ENCODE measurements around the gene CYB5D1. TPM values are rescaled to one million over a fixed set of nuclear protein-coding genes. Genes with fewer than 3 reads are reported as not detected.
"Not testable (repeated sequence)": the region's sequence is repeated elsewhere in the genome, so short reads cannot be mapped to it uniquely, and the experiment has no call there.

CYB5D1 gene, protein sequence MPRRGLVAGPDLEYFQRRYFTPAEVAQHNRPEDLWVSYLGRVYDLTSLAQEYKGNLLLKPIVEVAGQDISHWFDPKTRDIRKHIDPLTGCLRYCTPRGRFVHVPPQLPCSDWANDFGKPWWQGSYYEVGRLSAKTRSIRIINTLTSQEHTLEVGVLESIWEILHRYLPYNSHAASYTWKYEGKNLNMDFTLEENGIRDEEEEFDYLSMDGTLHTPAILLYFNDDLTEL
- 3.7 TPM for polyA plus RNA-seq (2012; ENCODE audit: low read depth, missing spikeins)

DNA sequence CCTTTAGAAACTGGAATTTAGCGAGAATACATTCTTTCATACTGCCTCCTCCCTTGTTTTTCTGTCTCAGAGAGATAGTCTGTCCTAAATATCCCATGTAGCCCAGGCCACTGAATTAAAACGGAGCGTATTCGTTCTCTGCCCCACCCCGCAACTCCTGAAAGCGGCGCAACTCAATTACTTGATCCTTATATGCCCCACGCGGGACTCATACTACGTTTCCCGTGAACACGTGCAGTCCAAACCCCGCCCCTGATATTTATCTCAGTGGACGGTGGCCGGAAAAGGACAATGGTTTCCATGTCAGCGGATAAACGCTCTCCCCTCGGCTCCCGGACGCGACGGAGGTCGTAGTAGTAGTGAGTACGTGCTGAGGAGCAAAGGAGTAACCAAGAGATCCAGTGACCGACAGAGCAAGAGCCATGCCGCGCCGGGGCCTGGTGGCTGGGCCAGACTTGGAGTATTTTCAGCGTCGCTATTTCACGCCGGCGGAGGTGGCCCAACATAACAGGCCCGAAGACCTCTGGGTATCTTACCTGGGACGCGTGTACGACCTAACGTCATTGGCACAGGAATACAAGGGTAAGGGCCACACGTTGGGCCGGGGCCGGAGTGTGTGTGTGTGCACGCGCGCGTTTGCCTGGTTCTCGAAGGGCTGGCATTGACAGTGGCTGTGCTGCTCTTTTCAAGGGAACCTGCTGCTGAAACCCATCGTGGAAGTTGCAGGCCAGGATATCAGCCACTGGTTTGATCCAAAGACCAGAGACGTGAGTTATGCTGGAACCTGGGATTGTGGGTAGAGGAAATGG, at the start of gene CYB5D1:
CYB5D1 (plus strand) TSS at position 291 of the 809 bp plus-strand sequence; CDS start at position 423, 132 bp downstream.
- TF ChIP-seq POLR2AphosphoS5 (IDR thresholded peaks at IDR 0.05; ENCODE audit: low read depth, low read length) (no peak), SPI1 (IDR thresholded peaks at IDR 0.05; ENCODE audit: low read depth, low read length) (no peak), POU2F2 (IDR thresholded peaks at IDR 0.05; ENCODE audit: low read depth, low read length) (no peak), PAX5 (IDR thresholded peaks at IDR 0.05; ENCODE audit: insufficient read depth, low read length, severe bottlenecking) (no peak), POLR2A (IDR thresholded peaks at IDR 0.05; ENCODE audit: low read depth, low read length) (no peak), TAF1 (IDR thresholded peaks at IDR 0.05; ENCODE audit: low read depth, low read length) (no peak)
- no peak for FAIRE-seq
- peak; percentile 67 for DNase-seq (ENCODE audit: insufficient read length, low spot score)

DNA sequence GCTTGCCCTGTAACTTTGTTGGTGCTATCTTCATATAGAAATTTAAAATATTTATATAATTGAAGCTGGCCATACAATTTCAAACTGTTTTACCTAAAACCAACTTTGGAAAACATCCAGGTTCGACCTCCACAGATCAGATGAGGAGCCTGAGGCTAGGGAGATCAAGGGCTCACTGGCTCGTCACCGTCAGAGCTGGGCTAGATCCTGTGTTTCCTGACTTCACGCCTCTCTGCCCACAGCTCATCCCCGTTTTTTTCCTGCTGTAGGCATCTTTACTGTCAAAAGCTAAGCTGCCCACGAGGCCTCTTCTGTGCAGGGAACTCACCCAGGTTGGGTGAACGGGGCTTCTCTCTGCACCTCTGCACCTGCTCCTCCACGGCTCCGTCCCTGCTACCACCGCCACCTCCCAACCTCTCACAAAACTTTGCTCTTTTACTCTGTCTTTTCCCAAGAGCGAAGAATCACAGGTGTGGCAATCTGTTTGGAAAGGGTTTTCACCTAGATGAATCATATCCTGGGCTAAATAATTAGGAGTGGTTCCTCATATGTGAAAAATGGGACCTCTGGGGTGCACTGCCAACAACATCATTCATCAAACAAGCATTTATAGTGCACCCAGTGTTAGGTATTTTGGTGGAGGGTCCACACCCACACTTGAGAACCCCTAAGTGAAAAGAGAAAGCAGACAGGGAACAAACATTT, 48.6 kb upstream of the CYB5D1 start:
- no peak for DNase-seq (ENCODE audit: insufficient read length, low spot score)
- TF ChIP-seq TAF1 (IDR thresholded peaks at IDR 0.05; ENCODE audit: low read depth, low read length): no peak
- TF ChIP-seq PAX5 (IDR thresholded peaks at IDR 0.05; ENCODE audit: insufficient read depth, low read length, severe bottlenecking): no peak
- no peak for TF ChIP-seq SPI1 (IDR thresholded peaks at IDR 0.05; ENCODE audit: low read depth, low read length)
- TF ChIP-seq POLR2A (IDR thresholded peaks at IDR 0.05; ENCODE audit: low read depth, low read length): no peak
- no peak for TF ChIP-seq POLR2AphosphoS5 (IDR thresholded peaks at IDR 0.05; ENCODE audit: low read depth, low read length)
- no peak for TF ChIP-seq POU2F2 (IDR thresholded peaks at IDR 0.05; ENCODE audit: low read depth, low read length)
- FAIRE-seq: no peak

DNA sequence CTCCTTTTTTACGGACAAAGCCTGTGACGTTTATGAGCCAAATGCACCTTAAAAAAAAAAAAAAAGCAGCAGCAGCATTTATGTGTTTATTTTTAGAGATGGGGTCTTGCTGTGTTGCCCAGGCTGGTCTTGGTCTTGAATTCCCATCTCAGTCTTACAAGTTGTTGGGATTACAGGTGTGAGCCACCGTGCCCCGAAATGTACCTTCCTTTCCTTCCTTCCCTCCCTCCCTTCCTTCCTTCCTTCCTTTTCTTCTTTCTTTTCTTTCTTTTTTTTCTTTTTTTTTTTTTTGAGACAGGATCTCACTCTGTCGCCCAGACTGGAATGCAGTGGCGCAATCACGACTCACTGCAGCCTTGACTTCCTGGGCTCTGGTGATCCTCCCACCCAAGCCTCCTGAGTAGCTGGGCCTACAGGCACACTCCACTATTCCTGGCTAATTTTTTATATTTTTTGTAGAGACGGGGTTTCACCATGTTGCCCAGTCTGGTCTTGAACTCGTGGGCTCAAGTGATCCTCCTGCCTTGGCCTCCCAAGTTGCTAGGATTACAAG, 47.9 kb upstream of the CYB5D1 start:
- DNase-seq (ENCODE audit: insufficient read length, low spot score); FAIRE-seq: not testable (repeated sequence)

DNA sequence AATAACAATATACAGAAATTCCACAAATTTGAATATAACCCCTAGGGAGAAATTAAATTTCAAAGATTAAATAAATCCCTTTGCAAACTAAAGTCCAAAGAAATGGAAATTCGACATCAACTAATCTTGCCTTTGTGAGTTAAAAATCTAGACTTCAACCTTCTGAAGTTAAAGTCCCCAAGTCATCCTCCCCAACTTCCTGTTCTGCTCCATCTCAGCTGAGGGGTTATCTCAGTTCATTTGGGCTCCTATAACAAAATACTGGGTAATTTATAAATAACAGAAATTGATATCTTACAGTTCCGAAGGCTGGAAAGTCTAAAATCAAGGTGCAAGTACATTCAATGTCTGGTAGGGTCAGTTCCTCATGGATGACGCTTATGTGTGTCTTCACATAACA, 46.6 kb upstream of the CYB5D1 start:
- DNase-seq (ENCODE audit: insufficient read length, low spot score): no peak
- FAIRE-seq: no peak
- no peak for TF ChIP-seq SPI1 (IDR thresholded peaks at IDR 0.05; ENCODE audit: low read depth, low read length)
- TF ChIP-seq TAF1 (IDR thresholded peaks at IDR 0.05; ENCODE audit: low read depth, low read length): no peak
- no peak for TF ChIP-seq POLR2A (IDR thresholded peaks at IDR 0.05; ENCODE audit: low read depth, low read length)
- no peak for TF ChIP-seq POLR2AphosphoS5 (IDR thresholded peaks at IDR 0.05; ENCODE audit: low read depth, low read length)
- TF ChIP-seq PAX5 (IDR thresholded peaks at IDR 0.05; ENCODE audit: insufficient read depth, low read length, severe bottlenecking): no peak
- TF ChIP-seq POU2F2 (IDR thresholded peaks at IDR 0.05; ENCODE audit: low read depth, low read length): no peak

DNA sequence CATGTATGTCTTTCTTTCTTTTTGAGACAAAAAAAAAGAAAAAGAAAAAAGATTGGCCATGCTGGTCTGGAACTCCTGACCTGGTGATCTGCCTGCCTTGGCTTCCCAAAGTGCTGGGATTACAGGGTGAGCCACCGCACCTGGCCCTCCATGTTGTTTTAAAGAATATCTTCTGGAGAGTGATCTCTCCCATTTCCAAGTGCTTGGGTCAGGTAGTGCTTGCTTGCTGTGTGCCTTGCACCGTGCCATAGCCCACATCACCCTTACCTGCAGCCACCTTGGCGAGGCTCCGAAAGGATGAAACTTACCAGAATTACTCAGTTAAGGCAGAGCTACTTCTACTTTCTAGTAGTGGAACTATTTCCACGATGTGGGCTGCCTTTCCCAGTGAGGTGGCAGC, 42.8 kb upstream of the CYB5D1 start:
- TF ChIP-seq PAX5 (IDR thresholded peaks at IDR 0.05; ENCODE audit: insufficient read depth, low read length, severe bottlenecking) (no peak), TAF1 (IDR thresholded peaks at IDR 0.05; ENCODE audit: low read depth, low read length) (no peak), POU2F2 (IDR thresholded peaks at IDR 0.05; ENCODE audit: low read depth, low read length) (no peak), POLR2A (IDR thresholded peaks at IDR 0.05; ENCODE audit: low read depth, low read length) (no peak), SPI1 (IDR thresholded peaks at IDR 0.05; ENCODE audit: low read depth, low read length) (no peak), POLR2AphosphoS5 (IDR thresholded peaks at IDR 0.05; ENCODE audit: low read depth, low read length) (no peak)
- FAIRE-seq: no peak
- DNase-seq (ENCODE audit: insufficient read length, low spot score): no peak

DNA sequence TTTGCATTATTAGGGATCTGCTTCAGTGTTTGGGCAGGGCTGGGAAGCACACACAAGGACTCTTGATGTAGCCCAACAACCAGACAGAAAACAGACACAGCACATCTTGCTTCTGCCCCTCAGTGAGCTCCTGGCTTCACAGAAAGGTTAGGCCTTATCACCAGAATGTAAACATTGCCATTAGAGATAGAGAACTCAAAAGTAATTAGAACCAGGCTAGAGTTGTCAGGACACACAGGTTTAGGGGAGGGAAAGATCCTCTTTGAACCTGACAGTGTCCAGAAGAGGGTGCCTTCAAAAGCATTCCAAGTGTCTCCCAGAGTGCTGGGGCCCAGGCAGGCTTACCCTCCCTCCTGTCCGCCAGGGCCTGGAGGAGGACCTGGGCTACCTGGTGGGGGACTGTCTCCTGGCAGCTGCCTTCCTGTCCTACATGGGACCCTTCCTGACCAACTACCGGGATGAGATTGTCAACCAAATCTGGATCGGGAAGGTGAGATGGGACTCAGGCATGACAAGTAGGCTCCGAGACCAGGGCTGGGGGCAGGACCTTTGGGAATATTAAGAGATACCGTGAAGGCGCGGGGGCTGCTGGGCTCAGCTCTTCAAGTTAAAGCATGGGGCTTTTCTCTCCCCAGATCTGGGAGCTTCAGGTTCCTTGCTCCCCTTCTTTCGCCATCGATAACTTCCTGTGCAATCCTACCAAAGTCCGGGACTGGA, 40.7 kb upstream of the CYB5D1 start:
- TF ChIP-seq POLR2AphosphoS5 (IDR thresholded peaks at IDR 0.05; ENCODE audit: low read depth, low read length) (no peak), POLR2A (IDR thresholded peaks at IDR 0.05; ENCODE audit: low read depth, low read length) (no peak), TAF1 (IDR thresholded peaks at IDR 0.05; ENCODE audit: low read depth, low read length) (no peak), POU2F2 (IDR thresholded peaks at IDR 0.05; ENCODE audit: low read depth, low read length) (no peak), SPI1 (IDR thresholded peaks at IDR 0.05; ENCODE audit: low read depth, low read length) (no peak), PAX5 (IDR thresholded peaks at IDR 0.05; ENCODE audit: insufficient read depth, low read length, severe bottlenecking) (no peak)
- FAIRE-seq: no peak
- DNase-seq (ENCODE audit: insufficient read length, low spot score): no peak

DNA sequence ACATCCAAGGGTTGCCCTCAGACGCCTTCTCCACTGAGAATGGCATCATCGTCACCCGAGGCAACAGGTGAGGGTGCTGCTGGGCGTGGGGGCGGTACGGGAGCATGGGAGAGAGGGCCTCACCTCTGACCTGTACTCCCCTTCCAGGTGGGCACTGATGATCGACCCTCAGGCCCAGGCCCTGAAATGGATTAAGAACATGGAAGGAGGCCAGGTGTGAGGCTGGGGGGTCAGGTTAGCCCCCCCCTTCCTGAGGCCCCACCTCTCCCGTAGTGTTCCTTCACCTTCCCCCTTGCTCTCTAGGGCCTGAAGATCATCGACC, 40.2 kb upstream of the CYB5D1 start:
- TF ChIP-seq POLR2A (IDR thresholded peaks at IDR 0.05; ENCODE audit: low read depth, low read length) (no peak), POLR2AphosphoS5 (IDR thresholded peaks at IDR 0.05; ENCODE audit: low read depth, low read length) (no peak), PAX5 (IDR thresholded peaks at IDR 0.05; ENCODE audit: insufficient read depth, low read length, severe bottlenecking) (no peak), SPI1 (IDR thresholded peaks at IDR 0.05; ENCODE audit: low read depth, low read length) (no peak), POU2F2 (IDR thresholded peaks at IDR 0.05; ENCODE audit: low read depth, low read length) (no peak), TAF1 (IDR thresholded peaks at IDR 0.05; ENCODE audit: low read depth, low read length) (no peak)
- no peak for FAIRE-seq
- DNase-seq (ENCODE audit: insufficient read length, low spot score): no peak

DNA sequence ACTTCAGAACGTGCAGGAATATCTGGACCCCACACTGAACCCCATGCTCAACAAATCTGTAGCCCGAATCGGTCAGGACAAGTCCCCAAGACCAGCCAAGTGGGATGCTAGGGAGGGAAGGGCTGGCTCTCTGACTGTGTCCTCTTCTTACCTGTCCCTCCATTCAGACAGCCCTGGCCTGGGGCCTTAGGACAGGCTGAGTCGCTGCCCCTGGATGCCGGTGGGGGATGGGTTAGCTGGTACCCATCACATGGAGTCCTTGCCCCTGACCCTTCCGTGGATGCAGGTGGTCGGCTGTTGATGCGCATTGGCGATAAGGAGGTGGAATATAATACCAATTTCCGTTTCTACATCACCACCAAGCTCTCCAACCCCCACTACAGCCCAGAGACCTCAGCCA, 39.8 kb upstream of the CYB5D1 start:
- FAIRE-seq: no peak
- no peak for DNase-seq (ENCODE audit: insufficient read length, low spot score)
- no peak for TF ChIP-seq POU2F2 (IDR thresholded peaks at IDR 0.05; ENCODE audit: low read depth, low read length)
- no peak for TF ChIP-seq POLR2AphosphoS5 (IDR thresholded peaks at IDR 0.05; ENCODE audit: low read depth, low read length)
- TF ChIP-seq TAF1 (IDR thresholded peaks at IDR 0.05; ENCODE audit: low read depth, low read length): no peak
- TF ChIP-seq POLR2A (IDR thresholded peaks at IDR 0.05; ENCODE audit: low read depth, low read length): no peak
- TF ChIP-seq SPI1 (IDR thresholded peaks at IDR 0.05; ENCODE audit: low read depth, low read length): no peak
- no peak for TF ChIP-seq PAX5 (IDR thresholded peaks at IDR 0.05; ENCODE audit: insufficient read depth, low read length, severe bottlenecking)

All from GM12891 (cell line).